Skin epidermis (tissue), 12 donors: ENCODE results near the gene OLFM2.
"Not testable (repeated sequence)": the region's sequence is repeated elsewhere in the genome, so short reads cannot be mapped to it uniquely, and the experiment has no call there.

Experiments
- H3K27ac ChIP-seq, 21 experiments: fragments of 200-600 bp; sonication (generic) in 11 of 21; one replicate each; pipeline ENCODE4 v1.5.0; 2020; ENCODE audit warnings: mild to moderate bottlenecking in 3 of 21, inconsistent platforms in 2 of 21, moderate library complexity in 2 of 21
- H3K4me3 ChIP-seq, 7 experiments: fragments of 200-600 bp; sonication (generic) in 2 of 7; one replicate each; pipeline ENCODE4 v1.5.0; 2020; ENCODE audit warnings: inconsistent platforms in 2 of 7, mild to moderate bottlenecking in 2 of 7, moderate library complexity in 1 of 7

The OLFM2 gene

GRCh38 chr19:9945319-9945966 lies 9.1 kb upstream of the OLFM2 start:
- Histone ChIP-seq H3K27ac (peak overlapping the region in 20 of 21 experiments; percentile 9 to 87 (median 72)), H3K4me3 (no peak overlapping the region)

GRCh38 chr19:9943744-9944143 lies 7.4 kb upstream of the OLFM2 start:
- Histone ChIP-seq H3K27ac (no peak overlapping the region), H3K4me3 (no peak overlapping the region)

- Histone ChIP-seq H3K4me3 (no peak overlapping the region), H3K27ac (peak overlapping the region in 4 of 21 experiments; percentile 21 to 57 (median 28))
Measured at GRCh38 chr19:9941671-9942070, 5.4 kb upstream of the OLFM2 start.

GRCh38 chr19:9941231-9941630 lies 4.9 kb upstream of the OLFM2 start:
- peak overlapping the region in 3 of 21 experiments; percentile 33 to 57 (median 50) for H3K27ac ChIP-seq
- H3K4me3 ChIP-seq, result no peak overlapping the region

GRCh38 chr19:9940778-9941177 lies 4.5 kb upstream of the OLFM2 start:
- H3K27ac ChIP-seq, result peak overlapping the region in 3 of 21 experiments; percentile 33 to 57 (median 50)
- H3K4me3 ChIP-seq, result no peak overlapping the region

- Histone ChIP-seq H3K27ac (no peak overlapping the region), H3K4me3 (no peak overlapping the region)
Measured at GRCh38 chr19:9939301-9939913, 3.1 kb upstream of the OLFM2 start.

- Histone ChIP-seq H3K27ac (peak overlapping the region in 7 of 21 experiments; percentile 9 to 92 (median 45)), H3K4me3 (peak overlapping the region in 5 of 7 experiments; percentile 34 to 72 (median 65))
Measured at GRCh38 chr19:9937001-9937411, 691 bp upstream of the OLFM2 start.

GRCh38 chr19:9935506-9936325 lies 599 bp downstream of the OLFM2 start:
- peak overlapping the region; percentile 32 to 94 (median 85) for H3K27ac ChIP-seq

GRCh38 chr19:9934132-9934950 lies 2.0 kb downstream of the OLFM2 start:
- peak overlapping the region; percentile 34 to 72 (median 55) for H3K4me3 ChIP-seq

More at GRCh38 chr19:9935506-9936325, 599 bp downstream of the OLFM2 start:
- peak overlapping the region; percentile 34 to 72 (median 55) for H3K4me3 ChIP-seq

GRCh38 chr19:9932835-9933234 lies 3.5 kb downstream of the OLFM2 start:
- Histone ChIP-seq H3K4me3 (no peak overlapping the region), H3K27ac (no peak overlapping the region)

More at GRCh38 chr19:9934132-9934950, 2.0 kb downstream of the OLFM2 start:
- H3K27ac ChIP-seq, result peak overlapping the region in 19 of 21 experiments; percentile 20 to 94 (median 85)

GRCh38 chr19:9931629-9932028 lies 4.7 kb downstream of the OLFM2 start:
- Histone ChIP-seq H3K27ac (no peak overlapping the region), H3K4me3 (no peak overlapping the region)

GRCh38 chr19:9923440-9923839 lies 12.9 kb downstream of the OLFM2 start:
- Histone ChIP-seq H3K4me3 (no peak overlapping the region), H3K27ac (no peak overlapping the region)

- not testable (repeated sequence) for H3K4me3 ChIP-seq, H3K27ac ChIP-seq
Measured at GRCh38 chr19:9922782-9923379, 13.4 kb downstream of the OLFM2 start.

GRCh38 chr19:9917321-9917720 lies 19.0 kb downstream of the OLFM2 start:
- Histone ChIP-seq H3K4me3 (no peak overlapping the region), H3K27ac (no peak overlapping the region)

GRCh38 chr19:9916719-9917118 lies 19.6 kb downstream of the OLFM2 start:
- H3K4me3 ChIP-seq, result no peak overlapping the region
- peak overlapping the region in 1 of 21 experiments; percentile 25 for H3K27ac ChIP-seq

- Histone ChIP-seq H3K27ac (peak overlapping the region in 18 of 21 experiments; percentile 26 to 83 (median 68)), H3K4me3 (peak overlapping the region; percentile 27 to 59 (median 47))
Measured at GRCh38 chr19:9914315-9915207, 21.8 kb downstream of the OLFM2 start.

GRCh38 chr19:9914001-9914314 lies 22.4 kb downstream of the OLFM2 start:
- Histone ChIP-seq H3K4me3 (peak overlapping the region; percentile 27 to 59 (median 47)), H3K27ac (peak overlapping the region in 18 of 21 experiments; percentile 26 to 83 (median 68))
